Effector memory CD4-positive, alpha-beta T cell (primary cell): Measurements from ENCODE around the gene TMEM178B.

ENCODE experiments used
- DNase-seq, 3 donors: peaks; one replicate each; pipeline ENCODE4 v3.0.0-alpha.2; 2020
- H3K27ac ChIP-seq: 2 replicates; pipeline ENCODE4 v1.7.0; 2013; ENCODE audit warnings: mild to moderate bottlenecking, low read length, moderate library complexity; ENCODE audit not compliant: insufficient read depth, poor library complexity, severe bottlenecking
- H3K27me3 ChIP-seq: replicated peaks from 2 replicates; pipeline ENCODE4 v1.7.0; 2013; ENCODE audit warnings: mild to moderate bottlenecking, low read length; ENCODE audit not compliant: insufficient read depth, control insufficient read depth, poor library complexity, severe bottlenecking
- H3K36me3 ChIP-seq: 2 replicates; pipeline ENCODE4 v1.7.0; 2013; ENCODE audit warnings: mild to moderate bottlenecking, low read length, moderate library complexity; ENCODE audit not compliant: control insufficient read depth, insufficient read depth
- H3K4me1 ChIP-seq: 2 replicates; pipeline ENCODE4 v1.7.0; 2013; ENCODE audit warnings: low read length, mild to moderate bottlenecking; ENCODE audit not compliant: control insufficient read depth, insufficient read depth, poor library complexity, severe bottlenecking
- H3K4me3 ChIP-seq: 2 replicates; pipeline ENCODE4 v1.7.0; 2013; ENCODE audit warnings: low read length, low read depth, mild to moderate bottlenecking; ENCODE audit not compliant: insufficient read depth, poor library complexity, severe bottlenecking
- H3K9me3 ChIP-seq: 2 replicates; pipeline ENCODE4 v1.7.0; 2013; ENCODE audit warnings: mild to moderate bottlenecking, low read length, moderate library complexity; ENCODE audit not compliant: control insufficient read depth

The TMEM178B gene

GRCh38 chr7:141208539-141208938, 134.7 kb downstream of the TMEM178B start:
- no peaks in the 10 kb centered on the region for H3K27me3 ChIP-seq
- no peak overlapping the region for H3K4me3 ChIP-seq
- H3K36me3 ChIP-seq, result no peaks in the 10 kb centered on the region
- H3K4me1 ChIP-seq, result no peaks in the 10 kb centered on the region
- H3K9me3 ChIP-seq, result no peaks in the 10 kb centered on the region
- no peak overlapping the region for H3K27ac ChIP-seq
- no peak for DNase-seq

- DNase-seq, result no peak
- Histone ChIP-seq H3K4me1 (no peaks in the 10 kb centered on the region), H3K27ac (no peak overlapping the region), H3K4me3 (no peak overlapping the region), H3K36me3 (no peaks in the 10 kb centered on the region), H3K9me3 (no peaks in the 10 kb centered on the region), H3K27me3 (no peaks in the 10 kb centered on the region)
These were observed 135.6 kb downstream of the TMEM178B start for GRCh38 chr7:141209454-141209853.

- H3K9me3 ChIP-seq, result no peaks in the 10 kb centered on the region
- no peaks in the 10 kb centered on the region for H3K4me1 ChIP-seq
- H3K36me3 ChIP-seq, result no peaks in the 10 kb centered on the region
- H3K27ac ChIP-seq, result no peak overlapping the region
- DNase-seq, result no peak
- no peaks in the 10 kb centered on the region for H3K27me3 ChIP-seq
- H3K4me3 ChIP-seq, result no peak overlapping the region
These were observed 137.0 kb downstream of the TMEM178B start for GRCh38 chr7:141210862-141211261.

GRCh38 chr7:141213226-141213625, 139.4 kb downstream of the TMEM178B start:
- Histone ChIP-seq H3K4me3 (no peak overlapping the region), H3K27me3 (no peaks in the 10 kb centered on the region), H3K9me3 (no peaks in the 10 kb centered on the region), H3K4me1 (no peaks in the 10 kb centered on the region), H3K27ac (no peak overlapping the region), H3K36me3 (no peaks in the 10 kb centered on the region)
- no peak for DNase-seq

- H3K9me3 ChIP-seq, result no peaks in the 10 kb centered on the region
These were observed 144.1 kb downstream of the TMEM178B start for GRCh38 chr7:141217938-141218337.

GRCh38 chr7:141218941-141219340, 145.1 kb downstream of the TMEM178B start:
- H3K36me3 ChIP-seq, result no peaks in the 10 kb centered on the region
- no peaks in the 10 kb centered on the region for H3K4me1 ChIP-seq
- H3K4me3 ChIP-seq, result no peak overlapping the region
- no peak for DNase-seq
- no peak overlapping the region for H3K27ac ChIP-seq
- H3K9me3 ChIP-seq, result no peaks in the 10 kb centered on the region
- H3K27me3 ChIP-seq, result no peaks in the 10 kb centered on the region

More at GRCh38 chr7:141217938-141218337, 144.1 kb downstream of the TMEM178B start:
- Histone ChIP-seq H3K36me3 (no peaks in the 10 kb centered on the region), H3K4me1 (no peaks in the 10 kb centered on the region), H3K27me3 (no peaks in the 10 kb centered on the region), H3K27ac (no peak overlapping the region), H3K4me3 (no peak overlapping the region)
- DNase-seq, result no peak

GRCh38 chr7:141220263-141220880, 146.5 kb downstream of the TMEM178B start:
- Histone ChIP-seq H3K4me3 (no peak overlapping the region), H3K27me3 (no peaks in the 10 kb centered on the region), H3K4me1 (no peaks in the 10 kb centered on the region), H3K9me3 (no peaks in the 10 kb centered on the region), H3K27ac (no peak overlapping the region), H3K36me3 (no peaks in the 10 kb centered on the region)
- DNase-seq, result no peak

- no peaks in the 10 kb centered on the region for H3K27me3 ChIP-seq
- H3K4me1 ChIP-seq, result no peaks in the 10 kb centered on the region
- H3K4me3 ChIP-seq, result no peak overlapping the region
- no peaks in the 10 kb centered on the region for H3K9me3 ChIP-seq
- H3K27ac ChIP-seq, result no peak overlapping the region
- DNase-seq, result no peak
- H3K36me3 ChIP-seq, result no peaks in the 10 kb centered on the region
These were observed 147.2 kb downstream of the TMEM178B start for GRCh38 chr7:141221007-141221612.

GRCh38 chr7:141225916-141226618, 152.2 kb downstream of the TMEM178B start:
- no peaks in the 10 kb centered on the region for H3K27me3 ChIP-seq
- H3K36me3 ChIP-seq, result no peaks in the 10 kb centered on the region
- H3K4me1 ChIP-seq, result no peaks in the 10 kb centered on the region
- no peak overlapping the region for H3K27ac ChIP-seq
- no peaks in the 10 kb centered on the region for H3K9me3 ChIP-seq
- H3K4me3 ChIP-seq, result no peak overlapping the region
- DNase-seq, result no peak

- no peak for DNase-seq
- no peaks in the 10 kb centered on the region for H3K27me3 ChIP-seq
- no peaks in the 10 kb centered on the region for H3K9me3 ChIP-seq
- no peak overlapping the region for H3K27ac ChIP-seq
- H3K4me3 ChIP-seq, result no peak overlapping the region
- H3K4me1 ChIP-seq, result no peaks in the 10 kb centered on the region
- no peaks in the 10 kb centered on the region for H3K36me3 ChIP-seq
These were observed 153.6 kb downstream of the TMEM178B start for GRCh38 chr7:141227454-141227853.
